ENCODE data around the gene PRF1.
"Not testable (repeated sequence)": the region's sequence is repeated elsewhere in the genome, so short reads cannot be mapped to it uniquely, and the experiment has no call there.

GRCh38 chr10:70581176-70581575 lies 21.4 kb downstream of the PRF1 start:
- not testable (repeated sequence) for TF ChIP-seq CTCF, POLR2A (IDR thresholded peaks at IDR 0.05)
